Brain microvascular endothelial cell (primary cell): ENCODE results near the gene UPF1.

ENCODE experiments used
- DNase-seq: peaks from one replicate; pipeline ENCODE4 v3.0.0-alpha.2; 2020
- H3K27ac ChIP-seq: fragments of 250-450 bp; sonication (Bioruptor Pico); 2 replicates; pipeline ENCODE4 v1.5.1; 2020; ENCODE audit warnings: mild to moderate bottlenecking, moderate library complexity
- H3K27me3 ChIP-seq: fragments of 250-450 bp; sonication (Bioruptor Pico); replicated peaks from 2 replicates; pipeline ENCODE4 v1.5.1; 2020; ENCODE audit warnings: mild to moderate bottlenecking
- H3K36me3 ChIP-seq: fragments of 250-450 bp; sonication (Bioruptor Pico); replicated peaks from 2 replicates; pipeline ENCODE4 v1.5.1; 2020; ENCODE audit warnings: mild to moderate bottlenecking
- H3K4me3 ChIP-seq: 2 replicates; pipeline ENCODE4 v1.5.1; 2011; ENCODE audit warnings: low read depth, mild to moderate bottlenecking, control low read depth, low read length, moderate library complexity
- in situ Hi-C: cut with HindIII; loops from 2 replicates; pipeline ENCODE4 v1.10.0; 2017; ENCODE audit warnings: low sequenced_read_pairs, low pct_ligation_motif_present
- TF ChIP-seq, protein P1 (sequence below): IDR thresholded peaks from 2 replicates; pipeline ENCODE4 v1.5.1; 2011; ENCODE audit warnings: low read depth, mild to moderate bottlenecking, moderate library complexity, low read length, control low read depth, inconsistent platforms; ENCODE audit errors: missing control alignments

UPF1 gene

DNA sequence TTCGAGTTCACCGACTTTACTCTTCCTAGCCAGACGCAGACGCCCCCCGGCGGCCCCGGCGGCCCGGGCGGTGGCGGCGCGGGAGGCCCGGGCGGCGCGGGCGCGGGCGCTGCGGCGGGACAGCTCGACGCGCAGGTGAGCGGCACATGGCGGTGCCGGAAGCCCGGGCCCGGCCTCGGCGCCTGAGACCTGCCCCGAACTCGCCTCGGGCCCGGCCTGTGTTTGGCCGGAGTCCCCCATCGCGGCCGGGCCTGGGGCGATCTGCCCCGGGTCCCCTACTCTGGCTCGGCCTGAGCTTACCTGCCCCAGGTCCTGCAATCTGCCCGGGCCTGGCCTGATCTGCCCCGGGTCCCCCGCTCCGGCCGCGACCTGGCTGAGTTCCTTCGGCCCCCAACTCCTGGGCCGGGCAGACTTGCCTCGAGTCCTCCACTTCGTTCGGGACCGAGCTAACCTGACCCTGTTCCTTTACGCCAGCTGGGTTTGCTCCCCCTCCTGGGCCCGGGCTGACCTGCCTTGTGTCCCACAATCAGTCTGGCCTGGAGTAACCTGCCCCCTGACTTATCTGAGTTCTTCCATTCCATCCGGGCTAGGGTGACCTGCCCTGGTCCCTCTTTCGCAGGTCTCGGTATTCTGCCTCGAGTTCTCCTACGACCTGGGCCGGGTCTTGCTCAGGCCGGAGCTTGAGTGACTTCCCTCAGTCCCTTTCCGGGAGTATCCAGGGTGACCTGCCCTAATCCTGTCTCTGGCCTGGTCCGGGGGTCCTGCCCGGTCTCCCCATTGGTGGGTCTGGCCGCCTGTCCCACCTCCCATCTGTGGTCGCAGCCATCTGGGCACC, 764 bp downstream of the UPF1 start:
- in situ Hi-C loops, result no loop called here
- peak overlapping the region; percentile 77 for H3K4me3 ChIP-seq
- peak; percentile 18 for DNase-seq
- peak overlapping the region; percentile 83 for H3K27ac ChIP-seq
- TF ChIP-seq, protein P1, sequence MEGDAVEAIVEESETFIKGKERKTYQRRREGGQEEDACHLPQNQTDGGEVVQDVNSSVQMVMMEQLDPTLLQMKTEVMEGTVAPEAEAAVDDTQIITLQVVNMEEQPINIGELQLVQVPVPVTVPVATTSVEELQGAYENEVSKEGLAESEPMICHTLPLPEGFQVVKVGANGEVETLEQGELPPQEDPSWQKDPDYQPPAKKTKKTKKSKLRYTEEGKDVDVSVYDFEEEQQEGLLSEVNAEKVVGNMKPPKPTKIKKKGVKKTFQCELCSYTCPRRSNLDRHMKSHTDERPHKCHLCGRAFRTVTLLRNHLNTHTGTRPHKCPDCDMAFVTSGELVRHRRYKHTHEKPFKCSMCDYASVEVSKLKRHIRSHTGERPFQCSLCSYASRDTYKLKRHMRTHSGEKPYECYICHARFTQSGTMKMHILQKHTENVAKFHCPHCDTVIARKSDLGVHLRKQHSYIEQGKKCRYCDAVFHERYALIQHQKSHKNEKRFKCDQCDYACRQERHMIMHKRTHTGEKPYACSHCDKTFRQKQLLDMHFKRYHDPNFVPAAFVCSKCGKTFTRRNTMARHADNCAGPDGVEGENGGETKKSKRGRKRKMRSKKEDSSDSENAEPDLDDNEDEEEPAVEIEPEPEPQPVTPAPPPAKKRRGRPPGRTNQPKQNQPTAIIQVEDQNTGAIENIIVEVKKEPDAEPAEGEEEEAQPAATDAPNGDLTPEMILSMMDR, result peak; percentile 52
- H3K27me3 ChIP-seq, result no peaks in the 10 kb centered on the region
- peaks cover 5% of the 10 kb centered on the region for H3K36me3 ChIP-seq

DNA sequence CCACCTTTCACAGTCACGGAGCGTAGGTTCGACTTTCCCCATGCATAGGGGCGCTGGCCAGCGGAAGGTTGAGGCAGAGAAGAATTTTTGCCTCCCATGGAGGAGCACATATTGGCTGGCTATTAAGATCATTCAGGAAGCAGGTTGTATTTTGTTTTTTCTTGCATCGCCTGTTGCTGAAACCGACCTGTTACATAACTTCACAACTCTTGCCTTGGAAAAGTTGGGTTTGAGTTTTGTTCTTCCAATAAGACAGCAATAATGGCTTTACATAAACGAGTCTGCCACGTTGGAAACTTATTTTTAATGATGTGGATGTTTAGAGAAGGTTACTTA, 1.4 kb downstream of the UPF1 start:
- DNase-seq, result no peak
- in situ Hi-C loops, result no loop called here

DNA sequence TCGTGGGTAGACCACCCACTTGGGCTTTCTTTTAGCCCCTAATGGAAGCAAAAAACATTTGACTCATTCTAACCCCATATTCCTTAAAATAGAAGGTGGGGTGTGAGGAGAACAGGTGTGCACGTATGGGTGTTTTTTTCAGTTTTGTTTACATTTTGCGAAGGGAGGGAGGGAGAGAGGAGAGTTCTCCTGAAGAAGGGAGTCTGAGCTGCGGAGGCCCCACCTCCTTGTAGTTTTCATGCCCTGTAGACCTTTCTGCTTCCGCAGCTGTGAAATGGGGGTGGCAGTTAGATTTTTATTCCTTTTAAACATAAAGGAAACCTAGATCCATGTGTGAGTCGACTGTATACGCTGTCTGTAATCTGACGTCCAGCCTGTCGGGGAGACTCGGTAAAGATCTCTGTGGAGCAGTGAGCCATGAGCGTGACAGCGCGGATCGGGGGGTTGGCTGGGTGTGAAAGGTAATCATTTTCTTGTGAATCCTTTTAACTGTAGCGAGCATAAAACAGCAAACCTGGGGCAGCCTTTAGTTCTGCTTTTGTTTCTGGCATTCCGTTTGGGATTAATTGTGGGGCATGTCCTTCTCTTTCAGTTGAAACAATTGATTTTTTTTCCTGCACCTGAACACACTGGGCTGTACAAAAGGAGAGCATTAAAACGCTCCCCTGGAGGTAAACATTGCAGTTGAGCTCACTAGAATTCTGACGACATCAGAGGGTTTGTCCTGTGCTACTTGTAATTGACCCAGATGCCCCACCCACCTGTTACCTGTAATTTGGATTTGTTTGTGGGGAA, 2.3 kb downstream of the UPF1 start:
- TF ChIP-seq, protein P1, result no peak
- peaks cover 7% of the 10 kb centered on the region for H3K36me3 ChIP-seq
- no peaks in the 10 kb centered on the region for H3K27me3 ChIP-seq
- H3K4me3 ChIP-seq, result peak overlapping the region; percentile 77
- in situ Hi-C loops, result no loop called here
- no peak for DNase-seq
- H3K27ac ChIP-seq, result no peak overlapping the region

More for the DNA sequence above, 1.4 kb downstream of the UPF1 start:
- H3K27ac ChIP-seq, result peak overlapping the region; percentile 27
- H3K36me3 ChIP-seq, result peaks cover 5% of the 10 kb centered on the region
- no peaks in the 10 kb centered on the region for H3K27me3 ChIP-seq
- TF ChIP-seq, protein P1, result no peak
- peak overlapping the region; percentile 77 for H3K4me3 ChIP-seq

DNA sequence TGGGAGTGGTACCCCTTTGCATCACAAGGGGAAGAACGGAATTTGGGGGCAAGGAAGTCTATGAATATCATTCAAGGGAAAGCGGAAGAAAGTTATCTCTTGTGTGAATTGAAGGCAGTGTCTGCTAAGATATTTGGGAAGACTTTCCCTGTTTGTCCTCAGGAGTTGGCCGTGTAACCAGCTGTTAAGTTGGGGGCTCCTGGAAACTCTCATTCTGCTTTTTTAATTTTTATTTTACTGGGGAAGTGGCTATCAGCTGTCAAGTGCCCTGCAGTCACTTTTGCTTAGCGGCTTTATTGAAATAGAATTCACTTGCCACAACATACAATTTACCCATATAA, 2.9 kb downstream of the UPF1 start:
- TF ChIP-seq, protein P1, result no peak
- no peaks in the 10 kb centered on the region for H3K27me3 ChIP-seq
- no peak for DNase-seq
- H3K27ac ChIP-seq, result no peak overlapping the region
- peaks cover 7% of the 10 kb centered on the region for H3K36me3 ChIP-seq
- in situ Hi-C loops, result no loop called here
- H3K4me3 ChIP-seq, result no peak overlapping the region

DNA sequence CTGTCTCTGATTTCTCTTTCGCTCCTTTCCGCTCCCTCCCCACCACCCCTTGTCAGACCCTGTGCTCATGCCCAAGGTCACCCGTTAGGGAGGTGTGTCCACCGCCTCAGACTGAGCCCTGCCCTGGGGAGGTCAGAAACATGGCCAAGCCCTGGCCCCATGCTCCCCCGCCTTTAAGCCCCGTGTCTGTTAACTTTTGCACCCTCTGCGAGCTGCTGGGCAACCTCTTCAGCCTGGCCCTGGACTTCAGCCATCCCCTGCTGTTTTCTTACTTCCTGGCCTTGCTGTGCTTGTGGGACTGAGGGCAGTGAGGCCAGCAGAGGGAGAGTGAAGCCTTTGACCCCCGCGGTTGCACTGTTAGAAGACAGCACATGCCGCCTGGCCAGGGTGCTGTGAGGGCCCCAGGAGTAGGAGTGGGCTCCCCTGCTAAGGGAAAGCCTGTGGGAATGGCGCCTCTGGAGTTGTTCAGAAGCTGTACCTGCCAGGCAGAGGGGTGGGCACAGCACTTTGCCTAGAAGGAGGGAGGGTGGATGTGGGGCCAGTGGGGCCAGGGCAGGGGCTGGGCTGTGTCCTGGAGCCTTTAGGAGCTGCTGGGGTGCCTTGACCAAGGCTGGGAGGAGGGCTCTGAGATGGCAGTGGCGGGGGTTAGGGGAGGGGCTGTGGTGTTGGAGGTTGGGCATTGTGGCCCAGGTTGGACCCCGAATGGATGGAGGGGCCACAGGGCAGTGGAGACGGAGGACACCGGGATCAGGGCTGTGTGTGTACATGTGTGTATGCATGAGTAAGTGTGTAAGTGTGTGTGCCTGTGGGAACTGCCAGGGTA, 7.9 kb downstream of the UPF1 start:
- no peak for DNase-seq
- in situ Hi-C loops, result no loop called here
- TF ChIP-seq, protein P1, result no peak
- no peaks in the 10 kb centered on the region for H3K27me3 ChIP-seq
- H3K27ac ChIP-seq, result no peak overlapping the region
- peaks cover 7% of the 10 kb centered on the region for H3K36me3 ChIP-seq
- no peak overlapping the region for H3K4me3 ChIP-seq
